Astrocyte of the spinal cord (primary cell): ENCODE data around the gene AKAP4.

Experiments used
- DNase-seq: peaks from one replicate; pipeline ENCODE4 v3.0.0; 2011; ENCODE audit warnings: low read depth, low spot score
- H3K4me3 ChIP-seq: 2 replicates; pipeline ENCODE4 v1.5.1; 2011; ENCODE audit warnings: low read depth, mild to moderate bottlenecking, low read length, moderate library complexity
- in situ Hi-C: cut with HindIII; loops from 2 replicates; pipeline ENCODE4 v1.10.0; 2017; ENCODE audit warnings: low sequenced_read_pairs
- TF ChIP-seq, protein P1 (sequence below): IDR thresholded peaks from 2 replicates; pipeline ENCODE4 v1.5.1; 2012; ENCODE audit warnings: low read depth, mild to moderate bottlenecking, low read length, inconsistent platforms

AKAP4 gene

DNA sequence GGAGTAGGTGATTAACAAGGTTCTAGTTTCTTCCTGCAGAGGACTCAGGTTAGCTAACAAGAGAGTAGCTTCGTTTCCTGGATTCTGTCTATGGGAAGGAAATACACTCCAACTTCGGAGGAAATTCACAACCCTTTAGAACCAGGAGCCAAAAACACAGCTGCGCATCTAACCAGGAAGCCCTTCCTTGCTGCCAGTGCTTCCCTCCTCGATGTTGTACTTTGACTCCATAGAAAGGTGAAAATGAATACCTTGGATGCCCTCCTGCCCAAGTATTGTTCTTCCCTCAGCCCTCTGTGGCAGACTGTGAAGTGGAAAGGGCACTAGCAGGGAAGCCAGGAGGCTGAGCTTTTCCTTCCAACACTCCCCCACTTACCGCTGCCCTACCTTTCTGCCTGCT is 35.1 kb downstream of the AKAP4 start:
- in situ Hi-C loops, result no loop called here
- TF ChIP-seq, protein P1, sequence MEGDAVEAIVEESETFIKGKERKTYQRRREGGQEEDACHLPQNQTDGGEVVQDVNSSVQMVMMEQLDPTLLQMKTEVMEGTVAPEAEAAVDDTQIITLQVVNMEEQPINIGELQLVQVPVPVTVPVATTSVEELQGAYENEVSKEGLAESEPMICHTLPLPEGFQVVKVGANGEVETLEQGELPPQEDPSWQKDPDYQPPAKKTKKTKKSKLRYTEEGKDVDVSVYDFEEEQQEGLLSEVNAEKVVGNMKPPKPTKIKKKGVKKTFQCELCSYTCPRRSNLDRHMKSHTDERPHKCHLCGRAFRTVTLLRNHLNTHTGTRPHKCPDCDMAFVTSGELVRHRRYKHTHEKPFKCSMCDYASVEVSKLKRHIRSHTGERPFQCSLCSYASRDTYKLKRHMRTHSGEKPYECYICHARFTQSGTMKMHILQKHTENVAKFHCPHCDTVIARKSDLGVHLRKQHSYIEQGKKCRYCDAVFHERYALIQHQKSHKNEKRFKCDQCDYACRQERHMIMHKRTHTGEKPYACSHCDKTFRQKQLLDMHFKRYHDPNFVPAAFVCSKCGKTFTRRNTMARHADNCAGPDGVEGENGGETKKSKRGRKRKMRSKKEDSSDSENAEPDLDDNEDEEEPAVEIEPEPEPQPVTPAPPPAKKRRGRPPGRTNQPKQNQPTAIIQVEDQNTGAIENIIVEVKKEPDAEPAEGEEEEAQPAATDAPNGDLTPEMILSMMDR, result no peak
- H3K4me3 ChIP-seq, result no peak overlapping the region
- no peak for DNase-seq

DNA sequence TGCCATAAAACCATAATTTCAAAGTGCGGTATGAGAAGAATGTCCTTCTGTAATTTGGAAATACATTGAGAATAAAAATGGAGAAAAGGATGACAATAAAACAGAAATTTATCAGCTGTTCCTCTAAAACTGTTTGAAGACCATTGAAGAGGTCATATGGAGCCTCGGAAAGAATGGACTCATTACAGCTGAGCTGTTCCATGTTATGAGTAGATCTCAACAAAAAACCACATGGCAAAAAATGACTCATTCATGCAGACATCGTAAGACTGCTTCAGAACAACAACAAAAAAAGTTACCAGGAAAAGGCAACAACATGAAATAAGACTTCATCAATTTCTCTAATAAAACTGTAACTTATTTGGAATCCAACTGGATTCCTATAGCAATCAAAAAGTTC is 39.7 kb downstream of the AKAP4 start:
- H3K4me3 ChIP-seq, result no peak overlapping the region
- in situ Hi-C loops, result no loop called here
- TF ChIP-seq, protein P1, result no peak
- peak; percentile 6 for DNase-seq

DNA sequence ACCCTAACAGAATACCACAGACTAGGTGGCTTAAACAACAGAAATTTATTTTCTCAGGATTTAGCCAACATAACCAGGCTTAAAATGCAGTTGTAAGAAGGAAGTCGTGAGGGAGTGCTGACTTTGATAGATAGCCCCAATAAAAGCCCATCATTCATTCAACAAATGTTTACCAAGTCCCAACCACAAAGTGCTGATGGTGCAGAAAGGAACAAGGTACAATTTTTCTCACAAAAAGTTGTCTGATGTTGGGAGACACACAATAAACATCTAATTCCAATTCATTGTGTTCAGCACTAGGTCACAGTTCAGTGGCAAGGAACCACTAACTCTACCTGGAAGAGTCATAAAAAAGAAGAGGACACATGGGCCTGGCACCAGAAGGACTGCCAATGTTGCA is 42.2 kb downstream of the AKAP4 start:
- TF ChIP-seq, protein P1, result no peak
- no peak for DNase-seq
- no peak overlapping the region for H3K4me3 ChIP-seq
- in situ Hi-C loops, result no loop called here

DNA sequence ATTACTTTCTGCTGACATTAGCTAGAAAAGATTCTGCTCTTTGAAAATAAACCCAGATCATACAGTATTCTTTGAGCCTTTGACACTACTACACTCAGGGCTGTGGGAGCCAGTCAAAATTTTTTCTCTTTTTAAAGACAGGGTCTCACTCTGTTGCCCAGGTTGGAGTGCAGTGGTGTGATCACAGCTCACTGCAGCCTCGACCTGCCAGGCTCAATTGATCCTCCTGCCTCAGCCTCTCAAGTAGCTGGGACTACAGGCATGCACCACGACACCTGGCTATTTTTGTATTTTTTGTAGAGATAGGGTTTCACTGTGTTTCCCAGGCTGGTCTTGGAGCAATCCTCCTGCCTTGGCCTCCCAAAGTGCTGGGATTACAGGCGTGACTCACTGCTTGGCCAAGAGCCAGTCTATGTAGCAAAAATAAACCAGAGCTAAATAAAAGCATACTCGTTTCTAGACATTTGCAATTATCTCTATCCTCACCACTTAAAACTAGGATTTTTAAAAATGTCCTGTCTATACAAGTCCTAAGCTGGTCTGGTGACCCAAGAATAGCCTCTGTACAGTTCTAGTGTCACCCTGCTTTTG is 43.2 kb downstream of the AKAP4 start:
- no peak overlapping the region for H3K4me3 ChIP-seq
- TF ChIP-seq, protein P1, result no peak
- in situ Hi-C loops, result no loop called here
- no peak for DNase-seq

DNA sequence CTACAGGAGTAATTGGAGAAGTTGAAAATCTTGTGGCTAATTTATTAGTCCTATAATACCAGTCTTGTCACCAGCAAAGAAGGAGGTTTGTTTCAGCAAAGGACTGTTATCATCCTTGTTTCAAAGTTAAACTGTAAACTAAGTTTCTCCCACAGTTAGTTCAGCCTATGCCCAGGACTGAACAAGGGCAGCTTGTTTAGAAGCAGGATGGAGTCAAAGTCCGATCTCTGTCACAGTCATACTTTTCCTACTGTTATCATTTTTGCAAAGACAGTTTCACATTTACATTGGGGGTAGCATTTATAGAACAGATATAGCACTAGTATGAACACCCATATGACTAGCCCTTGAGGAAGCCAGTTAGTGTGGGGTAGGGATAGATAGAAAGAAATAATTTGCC is 46.4 kb downstream of the AKAP4 start:
- TF ChIP-seq, protein P1, result no peak
- H3K4me3 ChIP-seq, result no peak overlapping the region
- DNase-seq, result no peak
- in situ Hi-C loops, result no loop called here

DNA sequence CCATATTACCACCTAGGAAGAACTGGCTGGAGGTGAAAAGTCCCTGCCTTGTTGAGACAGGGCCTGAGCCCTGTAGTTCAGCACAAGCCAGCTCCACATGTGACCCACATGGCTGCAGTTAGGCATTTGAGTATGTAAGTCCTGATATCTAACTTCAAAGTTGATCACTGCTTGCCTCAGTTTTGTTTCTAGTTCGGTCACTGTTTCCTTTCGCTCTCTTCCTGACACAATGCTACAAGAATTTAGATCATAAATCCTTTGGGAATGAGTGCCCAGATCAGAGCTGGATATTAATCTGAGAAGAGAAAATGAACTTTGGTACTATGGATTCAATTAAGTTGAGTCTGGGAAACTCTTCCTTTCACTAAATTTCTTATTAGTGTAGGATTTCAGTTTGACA is 48.4 kb downstream of the AKAP4 start:
- TF ChIP-seq, protein P1, result no peak
- no peak for DNase-seq
- in situ Hi-C loops, result no loop called here
- H3K4me3 ChIP-seq, result no peak overlapping the region

DNA sequence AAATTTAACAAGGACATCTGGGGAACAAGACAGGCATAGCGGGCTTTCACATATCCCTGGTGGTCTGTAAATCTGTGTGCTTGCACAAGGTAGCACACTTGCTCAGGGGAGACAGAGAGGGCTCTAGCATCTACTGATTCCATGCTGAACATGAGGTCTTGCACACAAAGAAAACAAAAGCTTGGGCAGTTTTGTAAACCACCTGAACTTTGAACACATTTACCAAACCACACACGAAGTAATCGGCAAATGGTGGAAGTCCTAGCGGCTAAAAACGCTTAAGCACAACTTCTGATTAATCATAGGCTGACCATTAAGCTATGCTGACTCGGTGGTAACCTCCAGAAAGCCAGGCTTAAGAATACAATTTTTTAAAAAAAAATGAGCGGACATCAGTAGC is 52.8 kb downstream of the AKAP4 start:
- H3K4me3 ChIP-seq, result no peak overlapping the region
- DNase-seq, result no peak
- in situ Hi-C loops, result no loop called here
- TF ChIP-seq, protein P1, result no peak
